AG09309 (cell line): Measurements from ENCODE around the gene ADK.
"Not testable (repeated sequence)": the region's sequence is repeated elsewhere in the genome, so short reads cannot be mapped to it uniquely, and the experiment has no call there.

Source experiments
- DNase-seq: peaks from one replicate; pipeline ENCODE4 v3.0.0-alpha.2; 2010; ENCODE audit warnings: low read depth
- H3K4me3 ChIP-seq: 2 replicates; pipeline ENCODE4 v1.5.1; 2011; ENCODE audit warnings: mild to moderate bottlenecking, low read depth, low read length, moderate library complexity; ENCODE audit not compliant: control insufficient read depth
- CTCF ChIP-seq: IDR thresholded peaks from 2 replicates; pipeline ENCODE4 v1.5.1; 2011; ENCODE audit warnings: mild to moderate bottlenecking, low read depth, low read length, inconsistent platforms; ENCODE audit not compliant: insufficient read depth, control insufficient read depth; ENCODE audit errors: missing control alignments

The ADK gene

GRCh38 chr10:74558897-74559296 lies 407.9 kb downstream of the ADK start:
- DNase-seq: no peak
- no peak overlapping the region for H3K4me3 ChIP-seq
- no peak for TF ChIP-seq CTCF

- not testable (repeated sequence) for DNase-seq, H3K4me3 ChIP-seq
Measured at GRCh38 chr10:74568896-74569295, 417.9 kb downstream of the ADK start.

GRCh38 chr10:74573497-74573896 lies 422.5 kb downstream of the ADK start:
- H3K4me3 ChIP-seq: not testable (repeated sequence)

GRCh38 chr10:74575191-74575720 lies 424.2 kb downstream of the ADK start:
- H3K4me3 ChIP-seq: no peak overlapping the region
- DNase-seq: no peak
- TF ChIP-seq CTCF: no peak

More at GRCh38 chr10:74573497-74573896, 422.5 kb downstream of the ADK start:
- DNase-seq: not testable (repeated sequence)

- no peak overlapping the region for H3K4me3 ChIP-seq
- no peak for DNase-seq
- no peak for TF ChIP-seq CTCF
Measured at GRCh38 chr10:74575912-74576311, 424.9 kb downstream of the ADK start.

GRCh38 chr10:74576586-74576985 lies 425.6 kb downstream of the ADK start:
- DNase-seq: no peak
- no peak for TF ChIP-seq CTCF
- no peak overlapping the region for H3K4me3 ChIP-seq

GRCh38 chr10:74580438-74580837 lies 429.4 kb downstream of the ADK start:
- DNase-seq, H3K4me3 ChIP-seq: not testable (repeated sequence)

GRCh38 chr10:74582566-74582965 lies 431.5 kb downstream of the ADK start:
- DNase-seq: no peak
- H3K4me3 ChIP-seq: no peak overlapping the region
- no peak for TF ChIP-seq CTCF
